Measurements from ENCODE around the gene TNRC18. TPM values are rescaled to one million over a fixed set of nuclear protein-coding genes. Genes with fewer than 3 reads are reported as not detected.

The TNRC18 gene
- total RNA-seq, 1 experiment from 2014 or later, result 159 TPM

- no peak overlapping the region for H3K27ac ChIP-seq
- H3K4me3 ChIP-seq, result no peak overlapping the region
- POLR2A ChIA-PET (ENCODE audit: unreplicated experiment), result no interaction called here
- TF ChIP-seq CTCF (conservative IDR thresholded peaks at IDR 0.05), result no peak
- no peak for TF ChIP-seq EZH2 (IDR thresholded peaks at IDR 0.05; ENCODE audit: low read depth)
- peaks cover 28% of the 10 kb centered on the region for H3K36me3 ChIP-seq (ENCODE audit: low read depth)
- H2AFZ ChIP-seq, result no peak overlapping the region
- CTCF ChIA-PET, result interaction anchor here (0.7 kb wide), 1 partner anchor 32 kb away, joined by 9 read pairs; no protein-coding TSS in a partner anchor
- no peaks in the 10 kb centered on the region for H3K9me3 ChIP-seq (ENCODE audit: insufficient read depth, low read depth)
- no TSS peak for BruUV-seq (replicated peaks)
- no peak for DNase-seq
- H3K9me2 ChIP-seq (ENCODE audit: insufficient read depth), result no peaks in the 10 kb centered on the region
- peaks cover 18% of the 10 kb centered on the region for H3K4me1 ChIP-seq (replicated peaks; ENCODE audit: insufficient read depth)
- H4K20me1 ChIP-seq (ENCODE audit: insufficient read depth), result peaks cover 54% of the 10 kb centered on the region
- intact Hi-C loops (cut with micrococcal nuclease; ENCODE audit: unreplicated experiment), result no loop called here
- H3K79me2 ChIP-seq (ENCODE audit: low read depth), result peaks cover 84% of the 10 kb centered on the region
- peak overlapping the region; percentile 92 for H3K4me2 ChIP-seq
- peaks cover 66% of the 10 kb centered on the region for H3F3A ChIP-seq (ENCODE audit: insufficient read depth, low read depth)
- H3K27me3 ChIP-seq (ENCODE audit: insufficient read depth, low read depth), result no peaks in the 10 kb centered on the region
Observed at GRCh38 chr7:5395246-5395645, 28.4 kb downstream of the TNRC18 start.

GRCh38 chr7:5394264-5395105 lies 29.1 kb downstream of the TNRC18 start:
- CTCF ChIA-PET, result no interaction called here
- Histone ChIP-seq H3K79me2 (ENCODE audit: low read depth) (peaks cover 80% of the 10 kb centered on the region), H4K20me1 (ENCODE audit: insufficient read depth) (peaks cover 57% of the 10 kb centered on the region)

GRCh38 chr7:5393748-5394147 lies 29.9 kb downstream of the TNRC18 start:
- H3K27me3 ChIP-seq (ENCODE audit: insufficient read depth, low read depth), result no peaks in the 10 kb centered on the region
- intact Hi-C loops (cut with micrococcal nuclease; ENCODE audit: unreplicated experiment), result no loop called here
- H3F3A ChIP-seq (ENCODE audit: insufficient read depth, low read depth), result peaks cover 51% of the 10 kb centered on the region
- peaks cover 29% of the 10 kb centered on the region for H3K36me3 ChIP-seq (ENCODE audit: low read depth)
- TSS peak; percentile 7 for BruUV-seq (replicated peaks)
- POLR2A ChIA-PET (ENCODE audit: unreplicated experiment), result interaction anchor here (0.7 kb wide), 1 partner anchor 10 kb away, joined by 5 read pairs; no protein-coding TSS in a partner anchor
- TF ChIP-seq EZH2 (IDR thresholded peaks at IDR 0.05; ENCODE audit: low read depth) (no peak), CTCF (conservative IDR thresholded peaks at IDR 0.05) (no peak)
- peaks cover 73% of the 10 kb centered on the region for H3K79me2 ChIP-seq (ENCODE audit: low read depth)
- CTCF ChIA-PET, result no interaction called here
- peak in 1 of 2 experiments; percentile 13 for DNase-seq
- no peak overlapping the region for H3K27ac ChIP-seq
- H3K9me3 ChIP-seq (ENCODE audit: insufficient read depth, low read depth), result no peaks in the 10 kb centered on the region
- H2AFZ ChIP-seq, result no peak overlapping the region
- no peak overlapping the region for H3K4me3 ChIP-seq
- H3K4me1 ChIP-seq (replicated peaks; ENCODE audit: insufficient read depth), result peaks cover 18% of the 10 kb centered on the region
- no peak overlapping the region for H3K4me2 ChIP-seq
- no peaks in the 10 kb centered on the region for H3K9me2 ChIP-seq (ENCODE audit: insufficient read depth)
- H4K20me1 ChIP-seq (ENCODE audit: insufficient read depth), result peaks cover 57% of the 10 kb centered on the region

More at GRCh38 chr7:5394264-5395105, 29.1 kb downstream of the TNRC18 start:
- BruUV-seq (replicated peaks), result no TSS peak
- peaks cover 29% of the 10 kb centered on the region for H3K36me3 ChIP-seq (ENCODE audit: low read depth)
- POLR2A ChIA-PET (ENCODE audit: unreplicated experiment), result no interaction called here
- H3F3A ChIP-seq (ENCODE audit: insufficient read depth, low read depth), result peaks cover 59% of the 10 kb centered on the region
- H3K4me3 ChIP-seq, result no peak overlapping the region
- H2AFZ ChIP-seq, result no peak overlapping the region
- H3K4me1 ChIP-seq (replicated peaks; ENCODE audit: insufficient read depth), result peaks cover 18% of the 10 kb centered on the region
- H3K27ac ChIP-seq, result no peak overlapping the region
- no peaks in the 10 kb centered on the region for H3K9me3 ChIP-seq (ENCODE audit: insufficient read depth, low read depth)
- no peak for DNase-seq
- H3K4me2 ChIP-seq, result no peak overlapping the region
- intact Hi-C loops (cut with micrococcal nuclease; ENCODE audit: unreplicated experiment), result no loop called here
- H3K9me2 ChIP-seq (ENCODE audit: insufficient read depth), result no peaks in the 10 kb centered on the region
- H3K27me3 ChIP-seq (ENCODE audit: insufficient read depth, low read depth), result no peaks in the 10 kb centered on the region
- TF ChIP-seq CTCF (conservative IDR thresholded peaks at IDR 0.05), result no peak
